Left renal cortex interstitium (tissue), 4 donors: ENCODE data around the gene DEPP1. TPM values are rescaled to one million over a fixed set of nuclear protein-coding genes. Genes with fewer than 3 reads are reported as not detected.

Experiments used
- DNase-seq, 4 donors: peaks; one replicate each; pipeline ENCODE4 v3.0.0-alpha.2; 2013; ENCODE audit warnings: low read depth in 4 of 4, low spot score in 2 of 4, missing footprints in 1 of 4
- polyA plus RNA-seq, 4 donors: library from polyadenylated mRNA; unstranded; fragments of 120-200 nt; gene quantifications; one replicate each; pipeline ENCODE4 v1.2.1, GENCODE V29; 2013; ENCODE audit not compliant: insufficient read length in 4 of 4

DEPP1 gene
- polyA plus RNA-seq, 4 donors, result 6.8 to 12.4 (median 7.1) TPM

- no peak for DNase-seq
Observed at GRCh38 chr10:44968091-44968490, 10.5 kb downstream of the DEPP1 start.

GRCh38 chr10:44967616-44968015 is 11.0 kb downstream of the DEPP1 start:
- no peak for DNase-seq

GRCh38 chr10:44966816-44967509 is 11.6 kb downstream of the DEPP1 start:
- no peak for DNase-seq

- no peak for DNase-seq
Observed at GRCh38 chr10:44966129-44966815, 12.3 kb downstream of the DEPP1 start.

GRCh38 chr10:44965651-44966097 is 12.9 kb downstream of the DEPP1 start:
- DNase-seq, result no peak

- no peak for DNase-seq
Observed at GRCh38 chr10:44965104-44965503, 13.5 kb downstream of the DEPP1 start.

- DNase-seq, result no peak
Observed at GRCh38 chr10:44963772-44964633, 14.6 kb downstream of the DEPP1 start.

- DNase-seq, result no peak
Observed at GRCh38 chr10:44962870-44963738, 15.5 kb downstream of the DEPP1 start.

- no peak for DNase-seq
Observed at GRCh38 chr10:44961931-44962750, 16.5 kb downstream of the DEPP1 start.

- DNase-seq, result no peak
Observed at GRCh38 chr10:44961230-44961571, 17.4 kb downstream of the DEPP1 start.

- DNase-seq, result no peak
Observed at GRCh38 chr10:44960482-44961229, 18.0 kb downstream of the DEPP1 start.

GRCh38 chr10:44960088-44960460 is 18.5 kb downstream of the DEPP1 start:
- DNase-seq, result no peak

GRCh38 chr10:44959247-44960087 is 19.1 kb downstream of the DEPP1 start, which contains the start of gene RASSF4:
Gene RASSF4 (plus strand): TSS chr10:44959802. CDS start chr10:44970203, 10,401 bp downstream.
- peak in 1 of 4 donors; percentile 75 for DNase-seq

GRCh38 chr10:44958898-44959246 is 19.7 kb downstream of the DEPP1 start:
- DNase-seq, result no peak

- DNase-seq, result no peak
Observed at GRCh38 chr10:44958196-44958897, 20.3 kb downstream of the DEPP1 start.

- no peak for DNase-seq
Observed at GRCh38 chr10:44956717-44957706, 21.6 kb downstream of the DEPP1 start.
